Measurements from ENCODE around the gene SNPH.

DNA sequence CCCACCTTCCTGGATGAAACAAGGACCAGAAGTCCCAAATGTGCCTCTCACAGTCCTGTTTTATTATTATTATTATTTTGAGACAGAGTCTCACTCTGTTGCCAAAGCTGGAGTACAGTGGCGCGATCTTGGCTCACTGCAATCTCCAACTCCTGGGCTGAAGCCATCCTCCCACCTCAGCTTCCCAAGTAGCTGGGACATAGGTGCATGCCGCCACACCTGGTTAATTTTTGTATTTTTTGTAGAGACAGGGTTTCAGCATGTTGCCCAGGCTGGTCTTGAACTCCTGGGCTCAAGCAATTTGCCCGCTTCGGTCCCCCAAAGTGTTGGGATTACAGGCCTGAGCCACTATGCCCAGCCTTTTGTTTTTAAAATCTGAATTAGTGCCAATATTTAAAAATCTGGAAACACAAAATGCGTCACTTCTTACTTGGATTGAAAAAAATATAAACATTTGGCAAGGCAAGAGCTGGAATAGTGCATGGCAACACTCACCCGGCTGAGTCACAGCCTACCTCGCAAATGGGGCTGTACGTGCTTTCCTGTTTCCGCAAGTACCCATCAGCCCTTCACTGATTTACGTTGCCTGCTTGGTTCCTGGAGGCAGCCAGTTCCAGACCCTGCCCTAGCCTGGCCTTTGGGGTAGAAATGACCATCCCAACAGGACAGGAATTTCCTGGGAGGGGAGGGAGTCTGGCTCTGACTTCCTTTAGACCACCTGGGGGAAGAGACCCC lies 56.6 kb downstream of the SNPH start:
- peak; percentile 67 to 71 for TF ChIP-seq POLR2AphosphoS5 (IDR thresholded peaks at IDR 0.05)
- TF ChIP-seq POLR2A (IDR thresholded peaks at IDR 0.05; ENCODE audit: low read depth), result no peak

Data from esophagus muscularis mucosa (tissue), 2 donors.